Measurements from ENCODE around the gene MPND.

DNA sequence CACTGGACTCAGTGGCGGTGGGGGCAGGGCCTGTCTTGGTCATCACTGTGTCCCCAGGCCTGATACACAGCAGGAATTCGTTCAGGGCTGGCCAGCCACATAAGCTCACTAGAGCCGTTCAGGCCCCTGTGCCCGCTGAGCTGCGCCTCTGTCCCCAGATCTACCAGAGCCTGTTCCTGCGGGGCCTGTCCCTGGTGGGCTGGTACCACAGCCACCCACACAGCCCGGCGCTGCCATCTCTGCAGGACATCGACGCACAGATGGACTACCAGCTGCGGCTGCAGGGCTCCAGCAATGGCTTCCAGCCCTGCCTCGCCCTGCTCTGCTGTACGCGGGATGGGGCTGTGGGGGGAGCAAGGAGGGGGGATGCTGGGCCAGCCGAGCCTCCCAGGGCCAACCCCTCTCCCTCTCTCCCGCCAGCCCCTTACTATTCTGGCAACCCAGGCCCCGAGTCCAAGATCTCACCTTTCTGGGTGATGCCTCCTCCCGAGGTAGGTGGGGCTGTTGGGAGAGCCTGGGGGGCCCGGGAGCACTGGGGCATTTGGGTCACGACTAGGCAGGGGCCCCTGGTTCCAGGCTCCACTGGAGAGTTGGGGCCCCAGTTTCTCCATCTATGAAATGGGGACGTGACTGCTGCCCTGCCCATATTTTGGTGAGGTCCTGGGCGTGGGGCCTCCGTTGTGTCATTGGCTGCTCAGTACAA, 13.9 kb downstream of the MPND start:
- TF ChIP-seq, protein P1, sequence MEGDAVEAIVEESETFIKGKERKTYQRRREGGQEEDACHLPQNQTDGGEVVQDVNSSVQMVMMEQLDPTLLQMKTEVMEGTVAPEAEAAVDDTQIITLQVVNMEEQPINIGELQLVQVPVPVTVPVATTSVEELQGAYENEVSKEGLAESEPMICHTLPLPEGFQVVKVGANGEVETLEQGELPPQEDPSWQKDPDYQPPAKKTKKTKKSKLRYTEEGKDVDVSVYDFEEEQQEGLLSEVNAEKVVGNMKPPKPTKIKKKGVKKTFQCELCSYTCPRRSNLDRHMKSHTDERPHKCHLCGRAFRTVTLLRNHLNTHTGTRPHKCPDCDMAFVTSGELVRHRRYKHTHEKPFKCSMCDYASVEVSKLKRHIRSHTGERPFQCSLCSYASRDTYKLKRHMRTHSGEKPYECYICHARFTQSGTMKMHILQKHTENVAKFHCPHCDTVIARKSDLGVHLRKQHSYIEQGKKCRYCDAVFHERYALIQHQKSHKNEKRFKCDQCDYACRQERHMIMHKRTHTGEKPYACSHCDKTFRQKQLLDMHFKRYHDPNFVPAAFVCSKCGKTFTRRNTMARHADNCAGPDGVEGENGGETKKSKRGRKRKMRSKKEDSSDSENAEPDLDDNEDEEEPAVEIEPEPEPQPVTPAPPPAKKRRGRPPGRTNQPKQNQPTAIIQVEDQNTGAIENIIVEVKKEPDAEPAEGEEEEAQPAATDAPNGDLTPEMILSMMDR (IDR thresholded peaks at IDR 0.05 in 4 of 5, conservative IDR thresholded peaks at IDR 0.05 in 1 of 5) = no peak
- TF ChIP-seq POLR2A (IDR thresholded peaks at IDR 0.05) = no peak
